ENCODE results near the gene SLC25A18. TPM values are rescaled to one million over a fixed set of nuclear protein-coding genes. Genes with fewer than 3 reads are reported as not detected.

The SLC25A18 gene
- polyA plus RNA-seq, 3 donors = 1.2 to 1.7 (median 1.6) TPM

Other genes with a start within 250 kb of the SLC25A18 start
- gene CECR2, start 194.0 kb upstream of the SLC25A18 start, polyA plus RNA-seq (ENCODE audit: insufficient read length in 3 of 3) = 10 to 100 TPM; 10.5 to 10.9 (median 10.5) TPM
- gene ATP6V1E1, start 65.3 kb downstream of the SLC25A18 start, polyA plus RNA-seq (ENCODE audit: insufficient read length in 3 of 3) = 100 to 1,000 TPM; 160 to 168 (median 164) TPM
- 10 to 100 TPM; 46.3 to 52.3 (median 49.2) TPM for gene BCL2L13, start 75.3 kb downstream of the SLC25A18 start, polyA plus RNA-seq (ENCODE audit: insufficient read length in 3 of 3)
- 10 to 100 TPM; 15.5 to 18.1 (median 17.5) TPM for gene BID, start 211.0 kb downstream of the SLC25A18 start, polyA plus RNA-seq (ENCODE audit: insufficient read length in 3 of 3)